Lung (tissue), 12 donors: ENCODE results near the gene BMP4. TPM values are rescaled to one million over a fixed set of nuclear protein-coding genes. Genes with fewer than 3 reads are reported as not detected.

Source experiments
- ATAC-seq: fragments of 200-7000 bp; cut with Tn5 transposase; one replicate; pipeline ENCODE4 v1.9.1; 2020; ENCODE audit warnings: moderate number of reproducible peaks; ENCODE audit not compliant: insufficient read depth, low FRiP score
- DNase-seq, 3 donors: peaks; one replicate each; pipeline ENCODE4 v3.0.0-alpha.2; 2013 to 2017
- H3K27ac ChIP-seq, 2 donors: one replicate each; pipeline ENCODE4 v1.5.1; 2013; ENCODE audit warnings: mild to moderate bottlenecking in 2 of 2, moderate library complexity in 2 of 2, control low read depth in 1 of 2, inconsistent platforms in 1 of 2, low read depth in 1 of 2, low read length in 1 of 2
- H3K27me3 ChIP-seq, 3 donors: one replicate each; pipeline ENCODE4 v1.5.1; 2013; ENCODE audit warnings: low read length in 2 of 3; ENCODE audit not compliant: control insufficient read depth in 3 of 3, insufficient read depth in 3 of 3
- H3K36me3 ChIP-seq, 4 donors: one replicate each; pipeline ENCODE4 v1.5.1; 2013; ENCODE audit warnings: low read length in 4 of 4, mild to moderate bottlenecking in 1 of 4, moderate library complexity in 1 of 4; ENCODE audit not compliant: control insufficient read depth in 4 of 4, insufficient read depth in 4 of 4
- H3K4me1 ChIP-seq, 5 donors: one replicate each; pipeline ENCODE4 v1.5.1; 2013; ENCODE audit warnings: low read length in 5 of 5, mild to moderate bottlenecking in 2 of 5, moderate library complexity in 1 of 5; ENCODE audit not compliant: control insufficient read depth in 5 of 5, insufficient read depth in 5 of 5
- H3K4me3 ChIP-seq: one replicate; pipeline ENCODE4 v1.5.1; 2013; ENCODE audit warnings: mild to moderate bottlenecking, control low read depth, moderate library complexity
- H3K9ac ChIP-seq, 2 donors: one replicate each; pipeline ENCODE4 v1.5.1; 2013; ENCODE audit warnings: low read length in 2 of 2, control low read depth in 1 of 2; ENCODE audit not compliant: insufficient read depth in 1 of 2
- H3K9me3 ChIP-seq, 4 donors: one replicate each; pipeline ENCODE4 v1.5.1; 2013; ENCODE audit warnings: low read length in 3 of 4, mild to moderate bottlenecking in 1 of 4, moderate library complexity in 1 of 4; ENCODE audit not compliant: control insufficient read depth in 4 of 4, insufficient read depth in 3 of 4
- WGBS, 2 donors: extraction: QIAGEN DNeasy Blood & Tissue Kit; methylation state at CpG; one replicate each; pipeline ENCODE4 v1.1.7; 2013; 5-methylcytosine and 5-hydroxymethylcytosine counted together
- polyA plus RNA-seq, 2 donors: library from polyadenylated mRNA; stranded (reverse); fragments of 200-250 nt; gene quantifications; one replicate each; pipeline ENCODE4 v1.2.1, GENCODE V29; 2013
- total RNA-seq, 2 donors: library from RNA; depleted of rRNA in 1 of 2; stranded (reverse); fragments of >200 nt in 1 of 2; gene quantifications; one replicate each; pipeline ENCODE4 v1.2.1, GENCODE V29; 2014 to 2021
- TF ChIP-seq, protein P1 (sequence below): IDR thresholded peaks from 2 replicates; pipeline ENCODE4 v1.5.1; 2012; ENCODE audit warnings: mild to moderate bottlenecking; ENCODE audit errors: control extremely low read depth, extremely low read depth
- donor health status: control.
- donor health status: control.
- donor health status: Bipolar disorder and iron deficiency.
- donor health status: healthy.
- donor health status: DM: yes; HTN: yes; CAD: no.

The BMP4 gene
- total and polyA plus RNA-seq, 4 donors: 7.1 to 39.0 (median 11.9) TPM

- Histone ChIP-seq H3K4me1 (peaks cover 0 to 8% (median 0%) of the 10 kb centered on the region in 5 donors), H3K27ac (no peak overlapping the region), H3K36me3 (peaks cover 0 to 13% (median 0%) of the 10 kb centered on the region in 4 donors), H3K27me3 (peaks cover 0 to 2% (median 0%) of the 10 kb centered on the region in 3 donors), H3K4me3 (no peak overlapping the region), H3K9me3 (no peaks in the 10 kb centered on the region), H3K9ac (no peak overlapping the region)
- DNase-seq: no peak
- TF ChIP-seq, protein P1, sequence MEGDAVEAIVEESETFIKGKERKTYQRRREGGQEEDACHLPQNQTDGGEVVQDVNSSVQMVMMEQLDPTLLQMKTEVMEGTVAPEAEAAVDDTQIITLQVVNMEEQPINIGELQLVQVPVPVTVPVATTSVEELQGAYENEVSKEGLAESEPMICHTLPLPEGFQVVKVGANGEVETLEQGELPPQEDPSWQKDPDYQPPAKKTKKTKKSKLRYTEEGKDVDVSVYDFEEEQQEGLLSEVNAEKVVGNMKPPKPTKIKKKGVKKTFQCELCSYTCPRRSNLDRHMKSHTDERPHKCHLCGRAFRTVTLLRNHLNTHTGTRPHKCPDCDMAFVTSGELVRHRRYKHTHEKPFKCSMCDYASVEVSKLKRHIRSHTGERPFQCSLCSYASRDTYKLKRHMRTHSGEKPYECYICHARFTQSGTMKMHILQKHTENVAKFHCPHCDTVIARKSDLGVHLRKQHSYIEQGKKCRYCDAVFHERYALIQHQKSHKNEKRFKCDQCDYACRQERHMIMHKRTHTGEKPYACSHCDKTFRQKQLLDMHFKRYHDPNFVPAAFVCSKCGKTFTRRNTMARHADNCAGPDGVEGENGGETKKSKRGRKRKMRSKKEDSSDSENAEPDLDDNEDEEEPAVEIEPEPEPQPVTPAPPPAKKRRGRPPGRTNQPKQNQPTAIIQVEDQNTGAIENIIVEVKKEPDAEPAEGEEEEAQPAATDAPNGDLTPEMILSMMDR: no peak
- no peak for ATAC-seq
These were observed 1.1 kb upstream of the BMP4 start for GRCh38 chr14:53957739-53958138.

GRCh38 chr14:53955671-53956426 is 776 bp downstream of the BMP4 start:
- WGBS, 2 donors: 2 to 3% methylated on average over 51 to 52 of the region's 52 CpGs
- Histone ChIP-seq H3K9ac (peak overlapping the region; percentile 66 to 89), H3K27me3 (no peaks in the 10 kb centered on the region)

GRCh38 chr14:53955229-53955556 is 1.4 kb downstream of the BMP4 start:
- Histone ChIP-seq H3K9me3 (no peaks in the 10 kb centered on the region), H3K36me3 (peaks cover 0 to 34% (median 6%) of the 10 kb centered on the region in 4 donors), H3K27ac (peak overlapping the region; percentile 62 to 64), H3K27me3 (no peaks in the 10 kb centered on the region), H3K9ac (peak overlapping the region; percentile 31 to 89), H3K4me1 (peaks cover 0 to 23% (median 4%) of the 10 kb centered on the region in 5 donors), H3K4me3 (peak overlapping the region; percentile 40)
- TF ChIP-seq, protein P1: no peak
- DNase-seq (no peak), ATAC-seq (no peak)
- WGBS, 2 donors: 1% methylated on average over 17 of the region's 17 CpGs

More at GRCh38 chr14:53955671-53956426, 776 bp downstream of the BMP4 start:
- no peaks in the 10 kb centered on the region for H3K9me3 ChIP-seq
- no peak for ATAC-seq
- peak overlapping the region in 1 of 2 donors; percentile 55 for H3K27ac ChIP-seq
- peaks cover 0 to 27% (median 3%) of the 10 kb centered on the region in 4 donors for H3K36me3 ChIP-seq
- DNase-seq: peak; percentile 85 to 94 (median 89)
- H3K4me1 ChIP-seq: peaks cover 0 to 21% (median 0%) of the 10 kb centered on the region in 5 donors
- H3K4me3 ChIP-seq: peak overlapping the region; percentile 41
- TF ChIP-seq, protein P1: no peak
